ENCODE results near the gene GAA.

The GAA gene

GRCh38 chr17:80116921-80117380 is 15.6 kb downstream of the GAA start:
- DNase-seq (ENCODE audit: low read depth) = no peak
- H3K4me3 ChIP-seq (ENCODE audit: low read depth, low read length) = no peak overlapping the region
- TF ChIP-seq CTCF (IDR thresholded peaks at IDR 0.05; ENCODE audit: control insufficient read depth, extremely low read depth, insufficient read depth) = no peak

GRCh38 chr17:80117491-80118401 is 16.4 kb downstream of the GAA start:
- DNase-seq (ENCODE audit: low read depth) = no peak
- no peak overlapping the region for H3K4me3 ChIP-seq (ENCODE audit: low read depth, low read length)
- TF ChIP-seq CTCF (IDR thresholded peaks at IDR 0.05; ENCODE audit: control insufficient read depth, extremely low read depth, insufficient read depth) = no peak

GRCh38 chr17:80118601-80119270 is 17.4 kb downstream of the GAA start:
- no peak for TF ChIP-seq CTCF (IDR thresholded peaks at IDR 0.05; ENCODE audit: control insufficient read depth, extremely low read depth, insufficient read depth)
- no peak for DNase-seq (ENCODE audit: low read depth)
- no peak overlapping the region for H3K4me3 ChIP-seq (ENCODE audit: low read depth, low read length)

GRCh38 chr17:80119271-80119791 is 17.9 kb downstream of the GAA start:
- no peak for TF ChIP-seq CTCF (IDR thresholded peaks at IDR 0.05; ENCODE audit: control insufficient read depth, extremely low read depth, insufficient read depth)
- DNase-seq (ENCODE audit: low read depth) = no peak
- H3K4me3 ChIP-seq (ENCODE audit: low read depth, low read length) = no peak overlapping the region

- H3K4me3 ChIP-seq (ENCODE audit: low read depth, low read length) = no peak overlapping the region
- TF ChIP-seq CTCF (IDR thresholded peaks at IDR 0.05; ENCODE audit: control insufficient read depth, extremely low read depth, insufficient read depth) = no peak
- no peak for DNase-seq (ENCODE audit: low read depth)
Observed at GRCh38 chr17:80119839-80120238, 18.5 kb downstream of the GAA start.

- no peak for DNase-seq (ENCODE audit: low read depth)
- H3K4me3 ChIP-seq (ENCODE audit: low read depth, low read length) = no peak overlapping the region
- no peak for TF ChIP-seq CTCF (IDR thresholded peaks at IDR 0.05; ENCODE audit: control insufficient read depth, extremely low read depth, insufficient read depth)
Observed at GRCh38 chr17:80122026-80122575, 20.7 kb downstream of the GAA start.

Data from LNCaP clone FGC (cell line).